Smooth muscle cell (in vitro differentiated cells): ENCODE measurements around the gene GREB1. TPM values are rescaled to one million over a fixed set of nuclear protein-coding genes. Genes with fewer than 3 reads are reported as not detected.

Source experiments
- DNase-seq: peaks from one replicate; lab custom pipeline; 2025; ENCODE audit not compliant: unreplicated experiment; lab: John Stamatoyannopoulos, UW
- H2AFZ ChIP-seq: fragments of 200-600 bp; sonication (generic); 2 replicates; pipeline ENCODE4 v1.6.0; 2016; ENCODE audit warnings: antibody characterized with exemption, low read depth, mild to moderate bottlenecking
- H3F3A ChIP-seq: fragments of 200-600 bp; sonication (generic); 2 replicates; pipeline ENCODE4 v1.6.0; 2017; ENCODE audit warnings: antibody characterized with exemption, low read depth
- H3K27ac ChIP-seq: fragments of 200-600 bp; sonication (generic); 2 replicates; pipeline ENCODE4 v1.5.1; 2016; ENCODE audit warnings: low read depth, mild to moderate bottlenecking
- H3K27me3 ChIP-seq: fragments of 200-600 bp; sonication (generic); 2 replicates; pipeline ENCODE4 v1.6.1; 2016; ENCODE audit warnings: low read depth, mild to moderate bottlenecking
- H3K36me3 ChIP-seq: fragments of 200-600 bp; sonication (generic); 2 replicates; pipeline ENCODE4 v1.5.1; 2016; ENCODE audit warnings: low read depth
- H3K4me1 ChIP-seq: fragments of 200-600 bp; sonication (generic); 2 replicates; pipeline ENCODE4 v1.5.1; 2016; ENCODE audit warnings: low read depth
- H3K4me2 ChIP-seq: fragments of 200-600 bp; sonication (generic); 2 replicates; pipeline ENCODE4 v1.6.0; 2016; ENCODE audit warnings: mild to moderate bottlenecking
- H3K4me3 ChIP-seq: fragments of 200-600 bp; sonication (generic); 2 replicates; pipeline ENCODE4 v1.5.1; 2016; ENCODE audit warnings: mild to moderate bottlenecking
- H3K79me2 ChIP-seq: fragments of 200-600 bp; sonication (generic); 2 replicates; pipeline ENCODE4 v1.6.0; 2016; ENCODE audit warnings: low read depth, mild to moderate bottlenecking
- H3K9ac ChIP-seq: fragments of 200-600 bp; sonication (generic); 2 replicates; pipeline ENCODE4 v1.6.0; 2016; ENCODE audit warnings: low read depth
- H3K9me3 ChIP-seq: fragments of 200-600 bp; sonication (generic); replicated peaks from 2 replicates; pipeline ENCODE4 v1.5.1; 2016; ENCODE audit warnings: low read depth
- H4K20me1 ChIP-seq: fragments of 200-600 bp; sonication (generic); 2 replicates; pipeline ENCODE4 v1.6.0; 2016; ENCODE audit warnings: low read depth
- WGBS: methylation state at CpG from one replicate; pipeline ENCODE4 v1.1.7; 2016; ENCODE audit warnings: low lambda C conversion rate; 5-methylcytosine and 5-hydroxymethylcytosine counted together
- polyA plus RNA-seq: library from polyadenylated mRNA; unstranded; fragments of >200 nt; fragmentation: Nextera tagmentation; extraction: Ambion mirVana; gene quantifications from 2 replicates; pipeline ENCODE4 v1.2.1, GENCODE V29; 2016
- total RNA-seq: library from RNA; depleted of rRNA; stranded (reverse); fragments of >200 nt; gene quantifications from 2 replicates; pipeline ENCODE4 v1.2.3, GENCODE V29; 2014
- TF ChIP-seq, protein P1 (sequence below): fragments of 200-600 bp; sonication (generic); IDR thresholded peaks from 2 replicates; pipeline ENCODE4 v1.5.1; 2017; ENCODE audit warnings: borderline replicate concordance, mild to moderate bottlenecking, antibody characterized with exemption; ENCODE audit not compliant: insufficient read depth, poor library complexity, severe bottlenecking

GREB1 gene
- total and polyA plus RNA-seq, 2 experiments from 2014 or later, result 1.7 to 4.3 TPM

DNA sequence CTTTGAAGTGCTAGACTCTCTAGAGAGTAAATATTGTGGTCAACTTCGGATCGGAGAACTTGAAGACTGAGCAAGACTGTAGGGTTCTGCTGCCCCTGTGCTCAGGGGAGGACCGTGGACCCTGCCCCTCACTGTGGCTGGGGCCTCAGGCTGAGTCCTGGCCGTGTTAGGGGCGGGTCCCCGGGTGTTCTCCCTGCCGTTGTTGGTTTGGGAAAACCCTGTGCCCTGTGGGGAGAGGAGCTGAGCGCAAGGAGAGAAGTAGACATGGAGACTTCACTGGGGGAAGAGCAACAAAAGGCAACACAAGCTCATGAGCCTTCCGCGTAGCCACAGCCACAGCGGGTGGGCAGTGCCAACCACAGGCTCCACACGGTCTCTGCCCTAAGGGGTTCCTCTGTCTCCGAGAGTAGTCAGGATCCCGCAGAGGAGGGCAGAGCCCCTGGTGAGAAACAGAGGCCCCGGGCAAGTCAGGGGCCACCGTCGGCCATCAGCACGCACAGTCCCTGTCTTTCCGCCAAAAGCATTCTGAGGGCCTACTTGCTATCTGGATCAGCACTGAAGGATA lies 83.1 kb downstream of the GREB1 start:
- Histone ChIP-seq H3K36me3 (no peaks in the 10 kb centered on the region), H3K27me3 (no peaks in the 10 kb centered on the region), H4K20me1 (no peaks in the 10 kb centered on the region), H3K27ac (no peak overlapping the region), H3K4me2 (no peak overlapping the region), H2AFZ (no peak overlapping the region), H3K79me2 (no peaks in the 10 kb centered on the region), H3K4me1 (no peaks in the 10 kb centered on the region), H3K9me3 (no peaks in the 10 kb centered on the region), H3K9ac (no peak overlapping the region), H3K4me3 (no peak overlapping the region), H3F3A (no peaks in the 10 kb centered on the region)
- 91% methylated on average over 19 of the region's 19 CpGs for WGBS
- DNase-seq, result no peak
- TF ChIP-seq, protein P1, sequence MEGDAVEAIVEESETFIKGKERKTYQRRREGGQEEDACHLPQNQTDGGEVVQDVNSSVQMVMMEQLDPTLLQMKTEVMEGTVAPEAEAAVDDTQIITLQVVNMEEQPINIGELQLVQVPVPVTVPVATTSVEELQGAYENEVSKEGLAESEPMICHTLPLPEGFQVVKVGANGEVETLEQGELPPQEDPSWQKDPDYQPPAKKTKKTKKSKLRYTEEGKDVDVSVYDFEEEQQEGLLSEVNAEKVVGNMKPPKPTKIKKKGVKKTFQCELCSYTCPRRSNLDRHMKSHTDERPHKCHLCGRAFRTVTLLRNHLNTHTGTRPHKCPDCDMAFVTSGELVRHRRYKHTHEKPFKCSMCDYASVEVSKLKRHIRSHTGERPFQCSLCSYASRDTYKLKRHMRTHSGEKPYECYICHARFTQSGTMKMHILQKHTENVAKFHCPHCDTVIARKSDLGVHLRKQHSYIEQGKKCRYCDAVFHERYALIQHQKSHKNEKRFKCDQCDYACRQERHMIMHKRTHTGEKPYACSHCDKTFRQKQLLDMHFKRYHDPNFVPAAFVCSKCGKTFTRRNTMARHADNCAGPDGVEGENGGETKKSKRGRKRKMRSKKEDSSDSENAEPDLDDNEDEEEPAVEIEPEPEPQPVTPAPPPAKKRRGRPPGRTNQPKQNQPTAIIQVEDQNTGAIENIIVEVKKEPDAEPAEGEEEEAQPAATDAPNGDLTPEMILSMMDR, result no peak

DNA sequence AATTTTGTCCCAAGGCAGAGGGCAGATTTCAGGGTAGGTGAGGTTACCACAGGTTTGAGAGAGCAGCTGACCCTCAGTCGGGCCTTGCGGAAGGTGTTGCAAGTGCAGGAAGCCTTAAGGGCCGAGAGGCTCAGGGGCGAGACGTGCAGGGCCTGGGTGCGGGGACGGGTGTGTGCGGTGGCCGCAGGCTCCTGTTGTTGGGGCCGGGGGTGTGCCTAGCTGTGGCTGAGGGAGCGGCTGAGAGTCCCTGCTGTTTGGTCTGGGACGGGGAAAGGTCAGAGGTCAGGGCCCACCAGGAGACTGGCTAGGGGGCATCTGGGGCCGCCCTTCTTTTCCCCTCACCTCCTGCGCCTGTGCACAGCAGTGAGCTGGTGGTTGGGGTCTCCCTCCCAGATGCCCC lies 83.7 kb downstream of the GREB1 start:
- WGBS, result 96% methylated on average over 14 of the region's 14 CpGs
- Histone ChIP-seq H3F3A (no peaks in the 10 kb centered on the region), H3K36me3 (no peaks in the 10 kb centered on the region), H3K4me3 (no peak overlapping the region), H2AFZ (no peak overlapping the region), H3K27ac (no peak overlapping the region), H4K20me1 (no peaks in the 10 kb centered on the region), H3K9ac (no peak overlapping the region), H3K9me3 (no peaks in the 10 kb centered on the region), H3K79me2 (no peaks in the 10 kb centered on the region), H3K4me2 (no peak overlapping the region), H3K4me1 (no peaks in the 10 kb centered on the region), H3K27me3 (no peaks in the 10 kb centered on the region)
- DNase-seq, result no peak
- TF ChIP-seq, protein P1, result no peak

DNA sequence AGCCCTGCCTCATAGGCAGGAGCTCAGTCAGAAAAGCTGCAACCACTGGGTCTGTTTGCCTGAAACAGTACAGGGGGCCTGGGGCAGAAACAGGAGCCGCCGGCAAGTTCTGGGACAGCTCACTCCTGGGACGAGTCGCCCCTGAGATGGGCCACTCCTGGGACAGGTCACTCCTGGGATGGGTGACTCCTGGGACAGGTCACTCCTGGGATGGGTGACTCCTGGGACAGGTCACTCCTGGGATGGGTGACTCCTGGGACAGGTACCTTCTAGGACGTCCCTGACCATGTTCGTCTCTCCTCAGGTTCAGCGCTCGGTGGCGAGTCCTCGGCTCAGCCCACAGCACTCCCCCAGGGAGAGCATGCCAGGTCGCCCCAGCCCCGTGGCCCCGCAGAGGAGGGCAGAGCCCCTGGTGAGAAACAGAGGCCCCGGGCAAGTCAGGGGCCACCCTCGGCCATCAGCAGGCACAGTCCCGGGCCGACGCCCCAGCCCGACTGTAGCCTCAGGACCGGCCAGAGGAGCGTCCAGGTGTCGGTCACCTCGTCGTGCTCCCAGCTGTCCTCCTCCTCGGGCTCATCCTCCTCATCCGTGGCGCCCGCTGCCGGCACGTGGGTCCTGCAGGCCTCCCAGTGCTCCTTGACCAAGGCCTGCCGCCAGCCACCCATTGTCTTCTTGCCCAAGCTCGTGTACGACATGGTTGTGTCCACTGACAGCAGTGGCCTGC lies 84.3 kb downstream of the GREB1 start:
- 95% methylated on average over 30 of the region's 33 CpGs for WGBS

More for the DNA sequence above, 84.3 kb downstream of the GREB1 start:
- no peaks in the 10 kb centered on the region for H3K27me3 ChIP-seq
- DNase-seq, result no peak
- no peaks in the 10 kb centered on the region for H3K4me1 ChIP-seq
- TF ChIP-seq, protein P1, result no peak
- H3F3A ChIP-seq, result no peaks in the 10 kb centered on the region
- H3K9ac ChIP-seq, result no peak overlapping the region
- H3K4me3 ChIP-seq, result no peak overlapping the region
- H3K9me3 ChIP-seq, result no peaks in the 10 kb centered on the region
- no peaks in the 10 kb centered on the region for H4K20me1 ChIP-seq
- no peak overlapping the region for H2AFZ ChIP-seq
- H3K36me3 ChIP-seq, result no peaks in the 10 kb centered on the region
- no peak overlapping the region for H3K27ac ChIP-seq
- no peaks in the 10 kb centered on the region for H3K79me2 ChIP-seq
- no peak overlapping the region for H3K4me2 ChIP-seq
